HepG2 (cell line): Measurements from ENCODE around the gene INAFM1. TPM values are rescaled to one million over a fixed set of nuclear protein-coding genes. Genes with fewer than 3 reads are reported as not detected.

Experiments used
- ATAC-seq: fragments of 200-7000 bp; cut with Tn5 transposase; 3 replicates; pipeline ENCODE4 v1.9.1; 2020; ENCODE audit warnings: mild to moderate bottlenecking, moderate library complexity
- BruUV-seq: library from RNA; stranded (reverse); fragments of 400-500 nt; replicated peaks from 2 replicates; lab custom pipeline; 2021; lab: Mats Ljungman, UMichigan
- CTCF ChIA-PET: fragments of 300-600 bp; formaldehyde crosslinking; extraction: SDS; loops from one replicate; lab custom pipeline; 2021; ENCODE audit warnings: low total read pairs, inconsistent platforms, low intra/inter-chr PET ratio; lab: Yijun Ruan, JAX
- POLR2A ChIA-PET: fragments of 350-600 bp; sonication (Branson Sonifier 250); formaldehyde crosslinking; loops from one replicate; lab custom pipeline; 2020; ENCODE audit warnings: antibody characterized with exemption, inconsistent platforms; lab: Yijun Ruan, JAX
- DNase-seq: peaks from one replicate; pipeline ENCODE4 v3.0.0-alpha.2; 2015; ENCODE audit warnings: low spot score
- FAIRE-seq: peaks from 3 replicates; lab custom pipeline; 2011; peaks lifted over from hg19 to GRCh38; lab: Jason Lieb, UNC
- H2AFZ ChIP-seq: one replicate; pipeline ENCODE4 v1.6.1; 2011; ENCODE audit warnings: low read length, inconsistent platforms
- H3K27ac ChIP-seq: fragments of 300-600 bp; 3 replicates; pipeline ENCODE4 v1.8.0; 2011; ENCODE audit warnings: mixed run types, mild to moderate bottlenecking, mixed read lengths, low read length, inconsistent platforms; ENCODE audit not compliant: insufficient read depth; ENCODE audit errors: extremely low read length
- H3K27me3 ChIP-seq, 2 experiments: fragments of 200-600 bp in 1 of 2; 2 replicates in 1 of 2; 3 replicates in 1 of 2; pipeline versions ENCODE4 v1.6.0 to v1.8.0; 2011; ENCODE audit warnings: low read length in 2 of 2, mild to moderate bottlenecking in 2 of 2, moderate library complexity in 2 of 2, inconsistent platforms in 1 of 2; ENCODE audit not compliant: insufficient read depth in 2 of 2, control insufficient read depth in 1 of 2
- H3K36me3 ChIP-seq, 2 experiments: fragments of 200-600 bp in 1 of 2; replicated peaks in 1 of 2; 2 replicates in 1 of 2; 3 replicates in 1 of 2; pipeline versions ENCODE4 v1.5.1 to v1.8.0; 2011; ENCODE audit warnings: low read length in 2 of 2, inconsistent platforms in 1 of 2; ENCODE audit not compliant: insufficient read depth in 2 of 2, control insufficient read depth in 1 of 2
- H3K4me1 ChIP-seq: 2 replicates; pipeline ENCODE4 v1.5.1; 2012; ENCODE audit warnings: low read length, inconsistent platforms; ENCODE audit not compliant: insufficient read depth
- H3K4me2 ChIP-seq: 2 replicates; pipeline ENCODE4 v1.6.0; 2011; ENCODE audit warnings: low read depth, low read length, inconsistent platforms
- H3K4me3 ChIP-seq, 3 experiments: fragments of 200-600 bp in 1 of 3; sonication (generic), shearing (Covaris generic) in 1 of 3; replicated peaks in 1 of 3; 2 replicates each; pipeline ENCODE4 v1.5.1; 2011 to 2016; ENCODE audit warnings: low read length in 3 of 3, inconsistent platforms in 2 of 3, low read depth in 2 of 3, mild to moderate bottlenecking in 2 of 3, control low read depth in 1 of 3, mixed read lengths in 1 of 3; ENCODE audit not compliant: insufficient read depth in 1 of 3
- H3K79me2 ChIP-seq: one replicate; pipeline ENCODE4 v1.6.1; 2011; ENCODE audit warnings: low read length, inconsistent platforms; ENCODE audit not compliant: insufficient read depth
- H3K9ac ChIP-seq: 2 replicates; pipeline ENCODE4 v1.6.0; 2011; ENCODE audit warnings: mild to moderate bottlenecking, low read depth, low read length, inconsistent platforms; ENCODE audit not compliant: insufficient read depth
- H3K9me3 ChIP-seq: 2 replicates; pipeline ENCODE4 v1.5.1; 2012; ENCODE audit warnings: mild to moderate bottlenecking, low read length
- H4K20me1 ChIP-seq: 2 replicates; pipeline ENCODE4 v1.6.0; 2011; ENCODE audit warnings: inconsistent platforms, mild to moderate bottlenecking, low read length, moderate library complexity; ENCODE audit not compliant: insufficient read depth
- E2F5 ChIP-seq: sonication (generic); formaldehyde crosslinking; conservative IDR thresholded peaks from 2 replicates; pipeline ENCODE4 v1.4.0; 2020; ENCODE audit warnings: missing genetic modification reagents
- ELF4 ChIP-seq: sonication (generic); formaldehyde crosslinking; IDR thresholded peaks from 2 replicates; pipeline ENCODE4 v1.5.0; 2020; ENCODE audit warnings: missing genetic modification reagents, mild to moderate bottlenecking, moderate library complexity, borderline replicate concordance
- HOXA5 ChIP-seq: sonication (generic); formaldehyde crosslinking; IDR thresholded peaks from 2 replicates; pipeline ENCODE4 v1.4.0; 2020; ENCODE audit warnings: missing genetic modification reagents
- IKZF1 ChIP-seq: fragments of 450-650 bp; IDR thresholded peaks from 2 replicates; pipeline ENCODE4 v1.7.1; 2016
- MATR3 ChIP-seq: sonication (generic); formaldehyde crosslinking; IDR thresholded peaks from 2 replicates; pipeline ENCODE4 v1.4.0; 2020; ENCODE audit warnings: missing genetic modification reagents
- NFE2 ChIP-seq: sonication (generic); formaldehyde crosslinking; IDR thresholded peaks from 2 replicates; pipeline ENCODE4 v1.4.0; 2020; ENCODE audit warnings: missing genetic modification reagents
- POGZ ChIP-seq: sonication (generic); formaldehyde crosslinking; IDR thresholded peaks from 2 replicates; pipeline ENCODE4 v1.4.0; 2020; ENCODE audit warnings: mild to moderate bottlenecking, missing genetic modification reagents
- POLR2AphosphoS2 ChIP-seq: IDR thresholded peaks from 2 replicates; pipeline ENCODE4 v1.6.1; 2011; ENCODE audit warnings: low read depth, low read length, improper control_type of control experiment
- SALL1 ChIP-seq: sonication (generic); formaldehyde crosslinking; IDR thresholded peaks from 2 replicates; pipeline ENCODE4 v1.8.0; 2022; ENCODE audit warnings: mild to moderate bottlenecking, missing genetic modification reagents
- SRSF1 ChIP-seq: fragments of 200-400 bp; formaldehyde crosslinking; optimal IDR thresholded peaks from 2 replicates; pipeline ENCODE3; 2017; ENCODE audit warnings: mild to moderate bottlenecking, low read depth, low read length, moderate library complexity
- TEAD2 ChIP-seq: sonication (generic); formaldehyde crosslinking; IDR thresholded peaks from 2 replicates; pipeline ENCODE4 v1.9.0; 2021; ENCODE audit warnings: missing genetic modification reagents
- ZNF251 ChIP-seq: sonication (generic); formaldehyde crosslinking; IDR thresholded peaks from 2 replicates; pipeline ENCODE4 v1.9.0; 2021; ENCODE audit warnings: mild to moderate bottlenecking, missing genetic modification reagents
- ZNF510 ChIP-seq: sonication (generic); formaldehyde crosslinking; IDR thresholded peaks from 2 replicates; pipeline ENCODE4 v1.4.0; 2020; ENCODE audit warnings: low read depth, mild to moderate bottlenecking, missing genetic modification reagents
- ZNF615 ChIP-seq: sonication (generic); formaldehyde crosslinking; IDR thresholded peaks from 2 replicates; pipeline ENCODE4 v1.5.0; 2020; ENCODE audit warnings: mild to moderate bottlenecking, missing genetic modification reagents, borderline replicate concordance
- ZNF652 ChIP-seq: IDR thresholded peaks from 2 replicates; pipeline ENCODE4 v1.6.1; 2016; ENCODE audit warnings: low read depth, borderline replicate concordance
- ZNF710 ChIP-seq: sonication (generic); formaldehyde crosslinking; IDR thresholded peaks from 2 replicates; pipeline ENCODE4 v1.5.0; 2020; ENCODE audit warnings: mild to moderate bottlenecking, missing genetic modification reagents, borderline replicate concordance
- ZNF737 ChIP-seq: sonication (generic); formaldehyde crosslinking; IDR thresholded peaks from 2 replicates; pipeline ENCODE4 v1.5.0; 2020; ENCODE audit warnings: missing genetic modification reagents, mild to moderate bottlenecking, borderline replicate concordance
- ZNF83 ChIP-seq: sonication (generic); formaldehyde crosslinking; IDR thresholded peaks from 2 replicates; pipeline ENCODE4 v1.4.0; 2020; ENCODE audit warnings: missing genetic modification reagents, mild to moderate bottlenecking, borderline replicate concordance
- ZSCAN5A ChIP-seq: sonication (generic); formaldehyde crosslinking; IDR thresholded peaks from 2 replicates; pipeline ENCODE4 v1.8.0; 2022; ENCODE audit warnings: mild to moderate bottlenecking, missing genetic modification reagents, borderline replicate concordance
- WGBS: methylation state at CpG from one replicate; pipeline ENCODE4 v1.1.6; 2017; ENCODE audit warnings: low lambda C conversion rate; 5-methylcytosine and 5-hydroxymethylcytosine counted together
- in situ Hi-C: cut with HindIII; loops from 2 replicates; pipeline ENCODE4 v1.10.0; 2017; ENCODE audit warnings: low pct_unique_long_range_greater_than_20kb; ENCODE audit not compliant: extremely low pct_ligation_motif_present
- intact Hi-C: fragments of 100-400 bp; cut with micrococcal nuclease; formaldehyde crosslinking; loops from one replicate; pipeline ENCODE4 v1.10.0; 2022; ENCODE audit not compliant: unreplicated experiment
- polyA plus RNA-seq, 8 experiments: library from polyadenylated mRNA; depleted of rRNA in 3 of 8; stranded (reverse) in 7 of 8; unstranded in 1 of 8; fragments of >200 nt; fragmentation: Illumina TruSeq in 4 of 8; extraction: Trizol in 4 of 8; gene quantifications; 2 replicates each; pipeline versions ENCODE4 v1.2.1 to v1.2.3, GENCODE V29; 2011 to 2016; ENCODE audit warnings: low read depth in 4 of 8, missing spikeins in 1 of 8, mixed read lengths in 1 of 8; ENCODE audit not compliant: insufficient read depth in 1 of 8
- total RNA-seq, 5 experiments: library from RNA; depleted of rRNA; stranded (reverse); fragments of >200 nt; fragmentation: Illumina TruSeq; extraction: Trizol; gene quantifications; 2 replicates each; pipeline ENCODE4 v1.2.3, GENCODE V29; 2016; ENCODE audit warnings: low read depth in 1 of 5

INAFM1 gene
- total and polyA plus RNA-seq, 2 of the 13 experiments (the other 11 are each of a cell fraction or from before 2014, with no cell fraction given) = 0.88 to 1.9 TPM

- peaks cover 20% of the 10 kb centered on the region for H4K20me1 ChIP-seq
- peaks cover 42% of the 10 kb centered on the region for H3K4me1 ChIP-seq
- peak overlapping the region; percentile 94 to 100 (median 95) for H3K4me3 ChIP-seq
- FAIRE-seq (peak; percentile 12), DNase-seq (peak; percentile 32), ATAC-seq (peak; percentile 3; the same call in 2 of the 3 replicates)
- H3K4me2 ChIP-seq = peak overlapping the region; percentile 94
- peaks cover 0 to 4% of the 10 kb centered on the region in 2 experiments; a peak in 1 of 5 replicates for H3K27me3 ChIP-seq
- intact Hi-C loops (no loop called here), in situ Hi-C loops (no loop called here)
- H3K9ac ChIP-seq = peak overlapping the region; percentile 99
- 4% methylated on average over 10 of the region's 10 CpGs for WGBS
- peak overlapping the region; percentile 93 for H3K27ac ChIP-seq
- ChIA-PET POLR2A (interaction anchor here (4.3 kb wide), 1 partner anchor 15 kb away, joined by 93 read pairs; no protein-coding TSS in a partner anchor), CTCF (interaction anchor here (2.5 kb wide), 1 partner anchor 15 kb away, joined by 13 read pairs; no protein-coding TSS in a partner anchor)
- H3K79me2 ChIP-seq = peaks cover 23% of the 10 kb centered on the region
- no peaks in the 10 kb centered on the region for H3K9me3 ChIP-seq
- H3K36me3 ChIP-seq = peaks cover 2 to 4% of the 10 kb centered on the region in 2 experiments; a peak in 4 of 5 replicates
- BruUV-seq = no TSS peak
- no peak overlapping the region for H2AFZ ChIP-seq
- TF ChIP-seq ZNF510 (CRISPR knock-in tag) (no peak), IKZF1 (no peak), ZNF83 (CRISPR knock-in tag) (no peak), SALL1 (CRISPR knock-in tag) (no peak), ELF4 (CRISPR knock-in tag) (no peak), POLR2AphosphoS2 (no peak), E2F5 (CRISPR knock-in tag) (no peak), ZNF615 (CRISPR knock-in tag) (no peak), ZNF251 (CRISPR knock-in tag) (no peak), ZSCAN5A (CRISPR knock-in tag) (no peak), ZNF652 (CRISPR knock-in tag) (no peak), MATR3 (CRISPR knock-in tag) (no peak), NFE2 (no peak), TEAD2 (no peak), POGZ (CRISPR knock-in tag) (peak; percentile 7; the same call in 1 of the 2 replicates), ZNF737 (CRISPR knock-in tag) (no peak), SRSF1 (no peak), HOXA5 (CRISPR knock-in tag) (no peak), ZNF710 (CRISPR knock-in tag) (no peak)
Observed at GRCh38 chr19:47228937-47229675, 45.6 kb upstream of the INAFM1 start.
